AG09319 (cell line): ENCODE results near the gene ZC3HAV1.
A peak's percentile ranks its signal among the peaks of the same experiment; 100 is the strongest.

Experiments used
- DNase-seq: peaks from one replicate; pipeline ENCODE4 v3.0.0-alpha.2; 2010; ENCODE audit warnings: low read depth; ENCODE audit errors: extremely low read depth
- CTCF ChIP-seq: IDR thresholded peaks from 2 replicates; pipeline ENCODE4 v1.5.1; 2011; ENCODE audit warnings: low read depth, mild to moderate bottlenecking, inconsistent platforms, low read length, moderate library complexity

Gene ZC3HAV1

GRCh38 chr7:139075031-139075652 is 34.4 kb downstream of the ZC3HAV1 start:
- peak; percentile 75 for TF ChIP-seq CTCF
- DNase-seq: peak; percentile 65

GRCh38 chr7:139072796-139073195 is 36.7 kb downstream of the ZC3HAV1 start:
- DNase-seq: no peak
- TF ChIP-seq CTCF: no peak

DNA sequence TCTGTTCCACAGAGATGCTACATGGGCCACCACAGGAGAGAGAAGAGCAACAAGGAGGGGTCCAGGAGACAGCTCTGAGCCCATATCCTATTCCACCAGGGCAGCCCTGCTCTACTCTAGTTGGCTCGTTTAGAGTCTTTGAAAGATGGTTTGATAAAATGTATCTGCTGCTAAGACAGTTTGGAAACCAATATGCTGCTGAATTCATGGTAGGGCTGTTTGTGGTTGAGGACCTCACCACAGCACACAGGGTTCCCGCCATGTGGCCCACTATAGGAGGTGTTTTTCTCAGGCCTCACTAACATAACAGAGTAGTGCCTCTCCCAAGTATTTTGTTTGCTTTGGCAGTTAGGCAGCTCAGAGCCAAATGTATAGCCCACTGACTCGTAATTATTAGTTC is 37.8 kb downstream of the ZC3HAV1 start:
- DNase-seq: no peak
- no peak for TF ChIP-seq CTCF

DNA sequence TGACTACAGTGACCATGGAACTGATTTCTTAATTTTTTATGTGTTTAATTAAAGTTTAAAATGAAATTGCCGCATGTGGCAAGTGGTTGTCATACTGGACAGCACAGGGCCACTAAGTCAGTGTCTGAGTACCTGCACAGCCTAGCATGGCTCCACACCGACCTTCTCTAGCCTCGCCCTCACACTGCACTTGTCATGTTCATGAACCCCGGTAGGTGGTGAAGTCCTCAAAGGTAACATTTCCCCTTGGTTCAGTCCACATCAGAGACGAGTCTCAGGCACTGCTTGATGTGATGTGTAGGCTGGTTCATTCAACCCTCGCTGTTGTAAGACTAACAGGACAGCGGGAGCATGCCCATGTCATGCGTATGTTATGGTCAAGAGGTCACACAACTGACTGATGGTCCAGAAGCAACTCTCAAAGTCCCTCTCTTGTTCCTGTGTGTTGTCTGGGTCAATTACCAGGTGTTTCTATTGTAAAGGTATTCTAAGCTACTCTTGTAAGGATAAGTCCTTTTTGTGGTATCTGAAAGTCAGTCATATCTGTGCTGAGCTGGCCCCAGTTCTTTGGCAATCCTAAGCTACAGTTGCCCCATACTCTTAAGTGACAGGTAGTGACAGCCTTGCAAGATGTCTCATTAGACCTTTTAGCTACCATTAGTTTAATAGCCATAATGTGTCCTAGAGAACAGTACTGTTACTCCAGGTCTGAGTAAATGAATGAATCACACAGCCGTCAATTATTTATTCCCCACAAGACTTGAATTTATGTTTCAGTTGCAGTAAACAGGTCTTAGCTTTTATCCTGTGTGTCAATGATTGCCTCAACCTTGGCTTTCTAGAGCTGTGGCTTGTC is 40.7 kb downstream of the ZC3HAV1 start:
- DNase-seq: no peak
- TF ChIP-seq CTCF: no peak

DNA sequence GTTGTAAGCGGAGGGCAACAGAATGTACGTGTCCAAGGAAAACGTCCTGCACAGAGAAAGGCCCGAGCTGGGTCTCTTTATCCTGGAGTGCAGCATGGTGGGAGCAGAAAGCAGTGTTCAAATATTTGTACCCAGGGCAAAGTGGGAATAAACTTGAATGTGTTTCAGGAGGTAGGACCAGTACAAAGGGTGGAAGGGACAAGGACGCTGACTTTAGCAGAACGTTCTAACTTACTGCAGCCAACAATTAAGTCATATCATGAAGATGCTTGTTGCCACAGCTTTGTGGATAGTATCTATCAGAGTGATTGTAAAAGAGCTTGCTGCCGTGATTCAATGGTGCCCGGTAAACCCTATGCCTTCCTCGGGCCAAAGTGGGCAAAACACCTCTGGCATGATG is 43.2 kb downstream of the ZC3HAV1 start:
- DNase-seq: no peak
- TF ChIP-seq CTCF: no peak

GRCh38 chr7:139065323-139065722 is 44.2 kb downstream of the ZC3HAV1 start:
- no peak for DNase-seq
- TF ChIP-seq CTCF: no peak

GRCh38 chr7:139061416-139061815 is 48.1 kb downstream of the ZC3HAV1 start:
- no peak for TF ChIP-seq CTCF

More at GRCh38 chr7:139061416-139061815, 48.1 kb downstream of the ZC3HAV1 start:
- DNase-seq: no peak
